ENCODE measurements around the gene SRGAP1.

- TF ChIP-seq CTCF (conservative IDR thresholded peaks at IDR 0.05) (no peak), ZFX (IDR thresholded peaks at IDR 0.05) (no peak)
Measured at GRCh38 chr12:64124511-64125197, 280.2 kb downstream of the SRGAP1 start.

All from C4-2B (cell line).